Osteocyte (in vitro differentiated cells): Measurements from ENCODE around the gene OR2T3. TPM values are rescaled to one million over a fixed set of nuclear protein-coding genes. Genes with fewer than 3 reads are reported as not detected.
"Not testable (repeated sequence)": the region's sequence is repeated elsewhere in the genome, so short reads cannot be mapped to it uniquely, and the experiment has no call there.

ENCODE experiments used
- DNase-seq: peaks from one replicate; pipeline ENCODE4 v3.0.0; 2021; ENCODE audit warnings: mixed read lengths; ENCODE audit not compliant: unreplicated experiment; ENCODE audit errors: extremely low spot score
- H3K27ac Mint-ChIP-seq: one replicate; pipeline ENCODE4 v1.8.0; 2021; ENCODE audit warnings: mild to moderate bottlenecking, mixed read lengths; ENCODE audit not compliant: unreplicated experiment
- H3K27me3 Mint-ChIP-seq: one replicate; pipeline ENCODE4 v1.8.0; 2021; ENCODE audit warnings: mixed read lengths; ENCODE audit not compliant: unreplicated experiment
- H3K36me3 Mint-ChIP-seq: one replicate; pipeline ENCODE4 v1.8.0; 2021; ENCODE audit warnings: mixed read lengths; ENCODE audit not compliant: unreplicated experiment
- H3K4me1 Mint-ChIP-seq: one replicate; pipeline ENCODE4 v1.8.0; 2021; ENCODE audit warnings: mixed read lengths; ENCODE audit not compliant: unreplicated experiment
- H3K4me3 Mint-ChIP-seq: one replicate; pipeline ENCODE4 v1.8.0; 2021; ENCODE audit warnings: mild to moderate bottlenecking, moderate library complexity, mixed read lengths; ENCODE audit not compliant: unreplicated experiment
- H3K9me3 Mint-ChIP-seq: one replicate; pipeline ENCODE4 v1.8.0; 2021; ENCODE audit warnings: mixed read lengths; ENCODE audit not compliant: unreplicated experiment
- total RNA-seq: library from RNA; stranded (reverse); gene quantifications from 2 replicates; pipeline ENCODE4 v1.2.1, GENCODE V29; 2021

The OR2T3 gene
- total RNA-seq, 1 donor from 2014 or later: not detected

GRCh38 chr1:248444603-248445002 is 28.5 kb upstream of the OR2T3 start:
- not testable (repeated sequence) for H3K27ac Mint-ChIP-seq, H3K36me3 Mint-ChIP-seq, H3K4me3 Mint-ChIP-seq, H3K4me1 Mint-ChIP-seq, DNase-seq, H3K27me3 Mint-ChIP-seq
- H3K9me3 Mint-ChIP-seq: peaks cover 32% of the 10 kb centered on the region

- H3K9me3 Mint-ChIP-seq: peaks cover 30% of the 10 kb centered on the region
- DNase-seq, H3K36me3 Mint-ChIP-seq: not testable (repeated sequence)
Observed at GRCh38 chr1:248445399-248445798, 27.8 kb upstream of the OR2T3 start, which contains the start of gene OR2T2. TSS of gene OR2T2 (plus strand) at chr1:248445637. CDS start at chr1:248452798, 7,161 bp downstream.

GRCh38 chr1:248448409-248449074 is 24.6 kb upstream of the OR2T3 start:
- not testable (repeated sequence) for H3K27ac Mint-ChIP-seq, DNase-seq, H3K36me3 Mint-ChIP-seq, H3K27me3 Mint-ChIP-seq, H3K4me1 Mint-ChIP-seq, H3K4me3 Mint-ChIP-seq
- H3K9me3 Mint-ChIP-seq: peaks cover 17% of the 10 kb centered on the region

More at GRCh38 chr1:248445399-248445798, 27.8 kb upstream of the OR2T3 start, which contains the start of gene OR2T2:
- not testable (repeated sequence) for H3K27ac Mint-ChIP-seq, H3K4me1 Mint-ChIP-seq, H3K27me3 Mint-ChIP-seq, H3K4me3 Mint-ChIP-seq

GRCh38 chr1:248449821-248450465 is 23.2 kb upstream of the OR2T3 start:
- H3K4me1 Mint-ChIP-seq, H3K9me3 Mint-ChIP-seq, DNase-seq, H3K27me3 Mint-ChIP-seq, H3K36me3 Mint-ChIP-seq, H3K4me3 Mint-ChIP-seq, H3K27ac Mint-ChIP-seq: not testable (repeated sequence)

- H3K27ac Mint-ChIP-seq, H3K36me3 Mint-ChIP-seq, H3K9me3 Mint-ChIP-seq, DNase-seq, H3K4me3 Mint-ChIP-seq, H3K4me1 Mint-ChIP-seq, H3K27me3 Mint-ChIP-seq: not testable (repeated sequence)
Observed at GRCh38 chr1:248450466-248451145, 22.5 kb upstream of the OR2T3 start.

- H3K27me3 Mint-ChIP-seq, H3K4me3 Mint-ChIP-seq, H3K36me3 Mint-ChIP-seq, H3K9me3 Mint-ChIP-seq, H3K27ac Mint-ChIP-seq, DNase-seq, H3K4me1 Mint-ChIP-seq: not testable (repeated sequence)
Observed at GRCh38 chr1:248453619-248454018, 19.5 kb upstream of the OR2T3 start.

- H3K4me3 Mint-ChIP-seq, H3K27ac Mint-ChIP-seq, H3K4me1 Mint-ChIP-seq, H3K36me3 Mint-ChIP-seq, DNase-seq, H3K27me3 Mint-ChIP-seq: not testable (repeated sequence)
- H3K9me3 Mint-ChIP-seq: peaks cover 19% of the 10 kb centered on the region
Observed at GRCh38 chr1:248455045-248455444, 18.1 kb upstream of the OR2T3 start.

GRCh38 chr1:248456635-248457034 is 16.5 kb upstream of the OR2T3 start:
- peaks cover 30% of the 10 kb centered on the region for H3K9me3 Mint-ChIP-seq
- not testable (repeated sequence) for DNase-seq, H3K4me1 Mint-ChIP-seq, H3K36me3 Mint-ChIP-seq, H3K27ac Mint-ChIP-seq, H3K4me3 Mint-ChIP-seq, H3K27me3 Mint-ChIP-seq

GRCh38 chr1:248459117-248459516 is 14.0 kb upstream of the OR2T3 start:
- H3K4me3 Mint-ChIP-seq, DNase-seq, H3K36me3 Mint-ChIP-seq, H3K27ac Mint-ChIP-seq, H3K4me1 Mint-ChIP-seq, H3K27me3 Mint-ChIP-seq: not testable (repeated sequence)
- H3K9me3 Mint-ChIP-seq: peaks cover 50% of the 10 kb centered on the region
